NT2/D1 (cell line): ENCODE results near the gene MFSD6.

Experiments
- SUZ12 ChIP-seq: IDR thresholded peaks from 2 replicates; pipeline ENCODE4 v1.6.1; 2011; ENCODE audit not compliant: insufficient read length, insufficient read depth; ENCODE audit errors: extremely low read depth
- YY1 ChIP-seq: IDR thresholded peaks from 2 replicates; pipeline ENCODE4 v1.6.1; 2011; ENCODE audit not compliant: insufficient read length, insufficient read depth
- ZNF274 ChIP-seq: IDR thresholded peaks from 2 replicates; pipeline ENCODE4 v1.6.1; 2011; ENCODE audit warnings: mild to moderate bottlenecking, low read depth, low read length

DNA sequence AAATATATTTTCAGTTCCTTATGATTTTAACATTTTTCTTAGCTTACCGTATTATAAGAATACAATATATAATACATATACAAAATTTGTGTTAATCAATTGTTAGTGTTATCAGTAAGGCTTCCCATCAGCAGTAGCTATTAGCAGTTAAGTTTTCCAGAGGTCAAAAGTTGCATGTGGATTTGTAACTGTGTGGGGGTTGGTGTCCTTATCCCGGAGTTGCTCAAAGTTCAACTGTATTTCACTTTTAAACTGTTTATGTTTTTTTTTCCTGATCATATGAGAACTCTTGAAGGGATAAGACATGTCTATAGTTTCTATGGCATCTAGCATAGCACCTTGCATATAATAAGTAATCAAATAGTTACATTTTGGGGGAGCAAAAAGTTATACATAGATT is 11.9 kb upstream of the MFSD6 start:
- TF ChIP-seq YY1 (no peak), ZNF274 (no peak), SUZ12 (no peak)
